ENCODE measurements around the gene SDC3. TPM values are rescaled to one million over a fixed set of nuclear protein-coding genes. Genes with fewer than 3 reads are reported as not detected.

SDC3 gene
- total and polyA plus RNA-seq, 4 donors: 3.3 to 27.5 (median 16.6) TPM

GRCh38 chr1:30823627-30823968 lies 85.0 kb downstream of the SDC3 start:
- no peaks in the 10 kb centered on the region for H3K36me3 ChIP-seq (ENCODE audit: control insufficient read depth in 4 of 4, insufficient read depth in 3 of 4, low read depth in 1 of 4, low read length in 3 of 4)
- H3K9me3 ChIP-seq (ENCODE audit: control insufficient read depth in 4 of 4, low read length in 3 of 4): no peaks in the 10 kb centered on the region
- H3K4me3 ChIP-seq (ENCODE audit: low read depth in 1 of 3, low read length in 3 of 3): peak overlapping the region in 1 of 3 donors; percentile 62
- H3K27ac ChIP-seq (ENCODE audit: low read depth in 1 of 2, low read length in 2 of 2): peak overlapping the region; percentile 83 to 92
- H3K4me1 ChIP-seq (ENCODE audit: control insufficient read depth in 4 of 4, insufficient read depth in 4 of 4, low read length in 3 of 4): peaks cover 11 to 25% (median 20%) of the 10 kb centered on the region in 4 donors
- WGBS: 41% methylated on average over 3 of the region's 3 CpGs
- peak overlapping the region in 1 of 2 donors; percentile 88 for H3K9ac ChIP-seq (ENCODE audit: low read depth in 1 of 2, low read length in 2 of 2)
- TF ChIP-seq HNF4A (conservative IDR thresholded peaks at IDR 0.05): peak in 1 of 2 donors; percentile 56
- no peak for TF ChIP-seq GABPA (IDR thresholded peaks at IDR 0.05 in 1 of 2, conservative IDR thresholded peaks at IDR 0.05 in 1 of 2)
- DNase-seq (ENCODE audit: low spot score): no peak
- no peaks in the 10 kb centered on the region for H3K27me3 ChIP-seq (ENCODE audit: control insufficient read depth in 4 of 4, insufficient read depth in 4 of 4, low read length in 3 of 4)

GRCh38 chr1:30822966-30823581 lies 85.5 kb downstream of the SDC3 start:
- no peak overlapping the region for H3K4me3 ChIP-seq (ENCODE audit: low read depth in 1 of 3, low read length in 3 of 3)
- no peaks in the 10 kb centered on the region for H3K9me3 ChIP-seq (ENCODE audit: control insufficient read depth in 4 of 4, low read length in 3 of 4)
- H3K9ac ChIP-seq (ENCODE audit: low read depth in 1 of 2, low read length in 2 of 2): no peak overlapping the region
- no peaks in the 10 kb centered on the region for H3K36me3 ChIP-seq (ENCODE audit: control insufficient read depth in 4 of 4, insufficient read depth in 3 of 4, low read depth in 1 of 4, low read length in 3 of 4)
- H3K27me3 ChIP-seq (ENCODE audit: control insufficient read depth in 4 of 4, insufficient read depth in 4 of 4, low read length in 3 of 4): no peaks in the 10 kb centered on the region
- 73% methylated on average over 6 of the region's 6 CpGs for WGBS
- peaks cover 11 to 25% (median 20%) of the 10 kb centered on the region in 4 donors for H3K4me1 ChIP-seq (ENCODE audit: control insufficient read depth in 4 of 4, insufficient read depth in 4 of 4, low read length in 3 of 4)
- no peak for TF ChIP-seq YY1 (IDR thresholded peaks at IDR 0.05)
- TF ChIP-seq SP1 (IDR thresholded peaks at IDR 0.05): no peak
- no peak for TF ChIP-seq RAD21 (IDR thresholded peaks at IDR 0.05)
- TF ChIP-seq CTCF (IDR thresholded peaks at IDR 0.05; ENCODE audit: low read depth, low read length, missing input control): no peak
- TF ChIP-seq ATF3 (IDR thresholded peaks at IDR 0.05): no peak
- TF ChIP-seq ZBTB33 (IDR thresholded peaks at IDR 0.05): no peak
- TF ChIP-seq HNF4A (conservative IDR thresholded peaks at IDR 0.05): no peak
- TF ChIP-seq EGR1 (IDR thresholded peaks at IDR 0.05; ENCODE audit: low read depth in 2 of 2): no peak
- peak overlapping the region; percentile 83 to 92 for H3K27ac ChIP-seq (ENCODE audit: low read depth in 1 of 2, low read length in 2 of 2)
- no peak for DNase-seq (ENCODE audit: low spot score)

- Histone ChIP-seq H3K4me3 (ENCODE audit: low read depth in 1 of 3, low read length in 3 of 3) (no peak overlapping the region), H3K9me3 (ENCODE audit: control insufficient read depth in 4 of 4, low read length in 3 of 4) (no peaks in the 10 kb centered on the region), H3K27ac (ENCODE audit: low read depth in 1 of 2, low read length in 2 of 2) (peak overlapping the region; percentile 56 to 68), H3K4me1 (ENCODE audit: control insufficient read depth in 4 of 4, insufficient read depth in 4 of 4, low read length in 3 of 4) (peaks cover 11 to 25% (median 20%) of the 10 kb centered on the region in 4 donors), H3K36me3 (ENCODE audit: control insufficient read depth in 4 of 4, insufficient read depth in 3 of 4, low read depth in 1 of 4, low read length in 3 of 4) (no peaks in the 10 kb centered on the region), H3K27me3 (ENCODE audit: control insufficient read depth in 4 of 4, insufficient read depth in 4 of 4, low read length in 3 of 4) (no peaks in the 10 kb centered on the region), H3K9ac (ENCODE audit: low read depth in 1 of 2, low read length in 2 of 2) (no peak overlapping the region)
- WGBS: 28% methylated on average over 1 of the region's 1 CpG
- no peak for DNase-seq (ENCODE audit: low spot score)
- TF ChIP-seq CTCF (IDR thresholded peaks at IDR 0.05; ENCODE audit: low read depth, low read length, missing input control) (no peak), SP1 (IDR thresholded peaks at IDR 0.05) (peak; percentile 86), RAD21 (IDR thresholded peaks at IDR 0.05) (no peak), HNF4G (IDR thresholded peaks at IDR 0.05) (peak; percentile 76), FOXA1 (IDR thresholded peaks at IDR 0.05) (peak; percentile 35), FOXA2 (IDR thresholded peaks at IDR 0.05) (peak; percentile 61), RXRA (IDR thresholded peaks at IDR 0.05) (peak; percentile 27 to 75), HNF4A (conservative IDR thresholded peaks at IDR 0.05) (peak; percentile 88 to 97), ZBTB33 (IDR thresholded peaks at IDR 0.05) (no peak), TAF1 (conservative IDR thresholded peaks at IDR 0.05) (no peak)
These were observed 86.6 kb downstream of the SDC3 start for GRCh38 chr1:30822006-30822405.

Data from liver (tissue), 9 donors.